H54 (cell line): ENCODE results near the gene ICAM2.
A peak's percentile ranks its signal among the peaks of the same experiment; 100 is the strongest.
"Not testable (repeated sequence)": the region's sequence is repeated elsewhere in the genome, so short reads cannot be mapped to it uniquely, and the experiment has no call there.

Experiments used
- DNase-seq: peaks from one replicate; pipeline ENCODE4 v3.0.0; 2011; ENCODE audit warnings: low spot score, mixed read lengths; ENCODE audit not compliant: insufficient read length
- FAIRE-seq: peaks from 3 replicates; lab custom pipeline; 2011; peaks lifted over from hg19 to GRCh38; lab: Jason Lieb, UNC
- POLR2A ChIP-seq: IDR thresholded peaks from 2 replicates; pipeline ENCODE4 v1.6.1; 2011; ENCODE audit warnings: low read depth, mild to moderate bottlenecking, low read length

ICAM2 gene

GRCh38 chr17:64037180-64037579 is 16.7 kb upstream of the ICAM2 start:
- FAIRE-seq (no peak), DNase-seq (no peak)
- TF ChIP-seq POLR2A, result no peak

- no peak for DNase-seq
- FAIRE-seq, result no peak
- TF ChIP-seq POLR2A, result no peak
Observed at GRCh38 chr17:64036198-64036922, 15.9 kb upstream of the ICAM2 start.

- no peak for TF ChIP-seq POLR2A
- DNase-seq, result no peak
- FAIRE-seq, result no peak
Observed at GRCh38 chr17:64032081-64032480, 11.6 kb upstream of the ICAM2 start.

GRCh38 chr17:64028874-64029464 is 8.5 kb upstream of the ICAM2 start:
- FAIRE-seq, result no peak
- no peak for TF ChIP-seq POLR2A
- peak; percentile 73 for DNase-seq

GRCh38 chr17:64025732-64026294 is 5.4 kb upstream of the ICAM2 start:
- TF ChIP-seq POLR2A, result no peak
- peak; percentile 79 for DNase-seq
- FAIRE-seq, result no peak

- DNase-seq (no peak), FAIRE-seq (no peak)
- no peak for TF ChIP-seq POLR2A
Observed at GRCh38 chr17:64024781-64025731, 4.6 kb upstream of the ICAM2 start.

- no peak for TF ChIP-seq POLR2A
- DNase-seq, result no peak
- no peak for FAIRE-seq
Observed at GRCh38 chr17:64024215-64024654, 3.8 kb upstream of the ICAM2 start.

GRCh38 chr17:64022611-64023063 is 2.2 kb upstream of the ICAM2 start:
- no peak for TF ChIP-seq POLR2A
- FAIRE-seq (no peak), DNase-seq (no peak)

- not testable (repeated sequence) for FAIRE-seq, DNase-seq
Observed at GRCh38 chr17:64019551-64019961, 877 bp downstream of the ICAM2 start.

- FAIRE-seq, result no peak
- TF ChIP-seq POLR2A, result no peak
- DNase-seq, result no peak
Observed at GRCh38 chr17:64017381-64017980, 3.0 kb downstream of the ICAM2 start.

- TF ChIP-seq POLR2A, result no peak
- DNase-seq (no peak), FAIRE-seq (no peak)
Observed at GRCh38 chr17:64016974-64017373, 3.5 kb downstream of the ICAM2 start.

GRCh38 chr17:64016231-64016784 is 4.1 kb downstream of the ICAM2 start:
- TF ChIP-seq POLR2A, result no peak
- no peak for FAIRE-seq
- DNase-seq, result no peak

- TF ChIP-seq POLR2A, result no peak
- DNase-seq (no peak), FAIRE-seq (no peak)
Observed at GRCh38 chr17:64015447-64015846, 5.0 kb downstream of the ICAM2 start.
